Measurements from ENCODE around the gene TRIM46.

DNA sequence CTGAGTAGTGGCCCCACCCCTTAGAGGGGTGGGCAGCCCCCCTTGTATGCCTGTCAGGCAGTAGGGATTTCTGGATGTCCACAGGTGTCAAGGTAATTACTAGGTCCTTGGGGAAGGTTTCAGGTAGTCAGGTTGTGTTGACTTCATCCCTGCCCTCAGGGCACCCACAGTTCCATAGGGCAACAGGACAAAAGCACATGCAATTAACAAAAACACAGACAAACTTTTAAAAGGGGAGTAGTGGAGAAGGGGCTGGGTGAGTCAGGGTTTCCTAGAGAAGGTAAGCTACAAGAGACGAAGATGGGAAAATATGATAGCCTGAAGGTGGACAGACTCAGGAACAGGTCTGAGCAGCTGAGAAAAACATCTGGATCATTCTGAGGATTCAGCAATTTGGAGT is 14.7 kb upstream of the TRIM46 start:
- TF ChIP-seq, protein P1, sequence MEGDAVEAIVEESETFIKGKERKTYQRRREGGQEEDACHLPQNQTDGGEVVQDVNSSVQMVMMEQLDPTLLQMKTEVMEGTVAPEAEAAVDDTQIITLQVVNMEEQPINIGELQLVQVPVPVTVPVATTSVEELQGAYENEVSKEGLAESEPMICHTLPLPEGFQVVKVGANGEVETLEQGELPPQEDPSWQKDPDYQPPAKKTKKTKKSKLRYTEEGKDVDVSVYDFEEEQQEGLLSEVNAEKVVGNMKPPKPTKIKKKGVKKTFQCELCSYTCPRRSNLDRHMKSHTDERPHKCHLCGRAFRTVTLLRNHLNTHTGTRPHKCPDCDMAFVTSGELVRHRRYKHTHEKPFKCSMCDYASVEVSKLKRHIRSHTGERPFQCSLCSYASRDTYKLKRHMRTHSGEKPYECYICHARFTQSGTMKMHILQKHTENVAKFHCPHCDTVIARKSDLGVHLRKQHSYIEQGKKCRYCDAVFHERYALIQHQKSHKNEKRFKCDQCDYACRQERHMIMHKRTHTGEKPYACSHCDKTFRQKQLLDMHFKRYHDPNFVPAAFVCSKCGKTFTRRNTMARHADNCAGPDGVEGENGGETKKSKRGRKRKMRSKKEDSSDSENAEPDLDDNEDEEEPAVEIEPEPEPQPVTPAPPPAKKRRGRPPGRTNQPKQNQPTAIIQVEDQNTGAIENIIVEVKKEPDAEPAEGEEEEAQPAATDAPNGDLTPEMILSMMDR (IDR thresholded peaks at IDR 0.05): no peak
- no peak for TF ChIP-seq EP300 (IDR thresholded peaks at IDR 0.05)
- no peak for TF ChIP-seq POLR2A (IDR thresholded peaks at IDR 0.05)
- no peak for TF ChIP-seq POLR2AphosphoS5 (IDR thresholded peaks at IDR 0.05)
